HG02970 (cell line): ENCODE data around the gene SLC18A2.
"Not testable (repeated sequence)": the region's sequence is repeated elsewhere in the genome, so short reads cannot be mapped to it uniquely, and the experiment has no call there.

Experiments used
- ATAC-seq: cut with Tn5 transposase; IDR thresholded peaks from one replicate; pipeline ENCODE4 v1.9.1; 2021; ENCODE audit warnings: mild to moderate bottlenecking, moderate library complexity, moderate number of reproducible peaks; ENCODE audit not compliant: unreplicated experiment, low FRiP score

Gene SLC18A2

DNA sequence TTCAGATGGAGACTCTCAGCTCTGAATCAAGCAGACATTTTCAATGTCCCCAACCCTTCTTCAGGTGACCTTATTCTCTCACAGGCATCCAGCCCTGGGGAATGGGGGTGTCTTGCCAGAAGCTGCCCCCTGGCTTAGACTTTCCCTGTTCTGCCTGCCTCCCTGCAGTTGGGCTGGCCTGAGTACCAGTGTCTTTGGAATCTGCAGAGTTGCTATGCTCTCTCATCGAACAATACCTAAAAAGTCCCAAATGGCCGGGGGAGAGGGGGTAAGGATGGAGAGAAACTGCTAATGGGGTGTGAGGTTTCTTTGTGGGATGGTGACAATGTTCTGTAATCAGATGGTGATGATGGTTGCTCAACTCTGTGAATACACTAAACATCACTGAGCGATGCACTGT lies 20.6 kb downstream of the SLC18A2 start:
- no peak for ATAC-seq

- ATAC-seq = no peak
Observed at GRCh38 chr10:117262291-117262902, 21.5 kb downstream of the SLC18A2 start.

DNA sequence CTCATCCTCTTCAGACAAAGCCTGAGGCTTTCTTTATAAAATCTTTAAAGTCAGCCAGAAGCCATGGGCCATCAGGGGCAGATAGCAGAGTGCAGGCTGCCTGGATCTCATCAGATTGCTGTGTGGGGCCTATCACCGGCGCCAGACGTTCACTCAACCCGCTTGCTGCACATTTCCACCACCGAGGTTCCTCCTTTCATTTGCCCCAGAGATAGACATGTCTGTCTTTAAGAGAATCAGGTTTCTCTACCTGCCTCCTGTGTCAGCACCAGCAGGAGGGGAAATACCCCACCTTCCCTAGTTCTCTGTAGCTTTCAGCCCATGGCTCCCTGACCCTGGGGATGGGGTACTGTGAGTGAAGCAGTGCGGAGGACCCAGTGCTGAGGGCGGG lies 22.0 kb downstream of the SLC18A2 start:
- ATAC-seq = no peak

DNA sequence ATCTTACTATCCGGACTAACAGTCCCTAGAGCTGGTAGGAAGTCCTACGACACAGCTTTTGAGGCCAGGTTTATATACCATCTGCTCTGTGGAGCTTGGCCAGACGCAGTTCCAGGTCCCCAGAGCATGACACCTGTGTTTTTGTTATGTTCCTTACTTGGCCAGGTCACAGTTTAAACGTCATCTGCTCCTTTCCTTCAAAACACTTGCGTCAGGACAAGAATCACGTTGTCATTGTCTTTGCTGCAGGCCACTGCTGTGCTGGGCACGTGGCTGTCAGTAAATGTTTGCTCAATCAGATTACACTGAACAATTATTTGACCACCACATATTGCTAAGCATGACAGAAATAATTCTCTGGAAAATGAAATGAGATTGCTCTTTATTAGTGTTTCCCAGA lies 23.9 kb downstream of the SLC18A2 start:
- ATAC-seq = no peak

GRCh38 chr10:117266400-117266799 lies 25.5 kb downstream of the SLC18A2 start:
- ATAC-seq = no peak

DNA sequence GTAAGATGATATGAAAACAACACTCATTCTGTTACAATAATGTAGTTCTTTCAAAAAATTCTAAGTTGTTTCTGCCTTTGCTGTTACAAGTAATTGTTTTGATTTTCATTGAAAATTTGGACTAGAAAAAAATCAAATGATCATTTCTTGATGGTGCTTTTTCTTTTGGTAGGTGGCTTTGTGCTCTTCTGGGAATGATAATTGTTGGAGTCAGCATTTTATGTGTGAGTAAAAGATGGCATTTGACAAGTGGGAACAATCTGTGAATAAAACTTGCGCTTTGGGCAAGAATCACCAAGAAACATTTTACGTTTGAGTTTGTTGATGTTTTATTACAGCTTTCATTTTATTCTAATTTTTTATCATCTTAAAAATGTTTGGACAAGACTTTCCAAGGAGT lies 25.9 kb downstream of the SLC18A2 start:
- ATAC-seq = no peak

DNA sequence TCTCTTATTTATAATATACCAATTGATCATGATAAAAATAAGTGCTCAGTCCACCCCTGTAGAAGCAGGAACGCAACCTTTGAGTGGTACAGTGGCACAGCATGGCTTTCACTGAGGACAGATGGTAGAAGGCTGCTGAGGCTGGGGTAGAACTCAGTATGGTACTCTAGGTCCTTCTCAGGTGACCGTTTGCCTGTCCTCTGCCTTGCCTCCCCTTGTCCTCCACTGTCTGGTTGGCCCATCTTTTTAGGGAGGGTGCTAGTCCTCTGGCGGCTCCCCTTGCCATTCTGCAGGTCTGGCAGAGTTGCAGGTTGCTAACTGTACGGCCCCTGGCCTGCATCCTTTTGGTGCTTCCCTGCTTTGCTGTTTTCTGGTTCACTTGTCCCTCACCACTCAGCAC lies 27.3 kb downstream of the SLC18A2 start:
- ATAC-seq = no peak

- ATAC-seq = no peak
Observed at GRCh38 chr10:117268907-117269306, 28.0 kb downstream of the SLC18A2 start.

- no peak for ATAC-seq
Observed at GRCh38 chr10:117271427-117271826, 30.5 kb downstream of the SLC18A2 start.

DNA sequence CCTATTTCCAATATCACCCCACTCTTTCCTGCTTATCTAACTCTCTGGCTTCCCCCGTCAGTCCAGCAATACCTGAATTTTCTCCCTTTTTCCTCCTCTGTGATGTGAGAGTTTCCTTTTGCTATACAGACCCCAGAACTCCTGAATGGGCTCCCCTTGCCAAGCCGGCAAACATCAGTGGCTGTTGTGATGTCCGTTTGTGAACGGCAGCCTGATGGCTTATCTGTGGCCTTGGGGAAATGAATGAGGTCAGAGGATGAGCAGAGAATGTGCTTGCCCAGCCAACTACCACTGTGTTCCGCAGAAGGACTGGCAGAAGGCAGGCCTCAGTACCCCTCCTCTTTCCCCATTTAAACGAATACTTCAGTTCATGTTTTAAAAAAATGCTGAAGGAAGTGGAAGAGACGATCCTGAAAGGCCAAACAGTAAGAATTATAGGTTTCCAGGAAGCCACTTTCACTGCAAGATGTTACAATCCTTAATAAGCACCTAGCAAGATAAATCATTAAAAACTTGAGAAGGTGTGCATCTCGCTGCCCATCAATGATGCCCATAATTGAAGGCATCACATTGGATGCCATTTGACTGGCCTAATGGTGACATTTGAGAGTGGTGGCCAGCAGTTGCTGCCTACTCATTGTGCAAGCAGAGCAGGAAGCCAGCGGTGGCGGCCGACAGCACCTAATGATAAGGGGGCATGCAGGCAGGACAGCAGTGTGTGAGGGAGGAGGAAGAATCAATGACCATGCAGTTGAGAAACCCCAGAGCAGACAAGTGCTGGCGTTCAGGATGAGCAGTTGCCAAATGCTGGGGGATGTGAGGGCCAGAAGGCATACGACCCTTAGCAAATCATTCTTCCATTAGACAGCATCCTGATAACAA lies 31.5 kb downstream of the SLC18A2 start:
- no peak for ATAC-seq

DNA sequence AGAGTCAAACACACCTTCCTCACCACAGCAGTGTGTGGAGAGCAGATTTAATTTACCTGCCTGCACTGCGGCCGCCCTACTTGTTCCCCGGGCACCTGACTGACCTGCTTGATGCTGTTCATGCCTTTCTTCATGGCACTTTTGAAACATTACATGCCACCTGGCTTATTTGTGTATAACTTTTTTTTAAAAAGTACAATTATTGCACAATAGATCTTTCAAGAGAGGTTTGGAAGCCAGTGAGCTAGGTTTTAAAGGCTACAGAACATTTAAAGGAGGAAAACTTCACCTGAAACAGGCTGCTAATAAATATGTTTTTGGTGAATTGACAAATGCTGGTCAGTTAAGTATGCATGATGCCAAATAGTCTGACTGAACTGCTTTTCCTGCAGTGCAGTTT lies 33.1 kb downstream of the SLC18A2 start:
- ATAC-seq = no peak

- no peak for ATAC-seq
Observed at GRCh38 chr10:117274509-117274908, 33.6 kb downstream of the SLC18A2 start.

- no peak for ATAC-seq
Observed at GRCh38 chr10:117275121-117275520, 34.2 kb downstream of the SLC18A2 start.

- ATAC-seq = no peak
Observed at GRCh38 chr10:117277675-117278074, 36.8 kb downstream of the SLC18A2 start.

- ATAC-seq = no peak
Observed at GRCh38 chr10:117284716-117285494, 44.0 kb downstream of the SLC18A2 start.

GRCh38 chr10:117290872-117291271 lies 50.0 kb downstream of the SLC18A2 start:
- ATAC-seq = not testable (repeated sequence)

- no peak for ATAC-seq
Observed at GRCh38 chr10:117294039-117294645, 53.2 kb downstream of the SLC18A2 start.

- ATAC-seq = no peak
Observed at GRCh38 chr10:117294735-117295134, 53.8 kb downstream of the SLC18A2 start.

- no peak for ATAC-seq
Observed at GRCh38 chr10:117298219-117298618, 57.3 kb downstream of the SLC18A2 start.

DNA sequence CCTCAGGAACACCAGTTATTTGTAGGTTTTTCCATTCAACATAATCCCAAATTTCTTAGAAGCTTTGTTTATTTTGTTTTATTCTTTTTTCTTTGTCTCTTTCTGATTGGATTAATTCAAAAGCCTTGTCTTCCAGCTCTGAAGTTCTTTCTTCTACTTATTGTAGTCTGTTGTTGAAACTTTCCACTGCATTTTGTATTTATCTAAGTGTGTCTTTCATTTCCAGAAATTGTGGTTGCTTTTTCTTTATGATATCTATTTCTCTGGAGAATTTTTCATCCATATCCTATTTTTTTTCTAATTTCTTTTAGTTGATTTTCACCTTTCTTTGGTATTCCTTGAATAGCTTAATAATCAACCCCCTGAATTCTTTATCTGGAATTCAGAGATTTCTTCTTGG lies 58.5 kb downstream of the SLC18A2 start:
- ATAC-seq = no peak

GRCh38 chr10:117300671-117301070 lies 59.8 kb downstream of the SLC18A2 start:
- ATAC-seq = no peak
